Stimulated activated naive CD4-positive, alpha-beta T cell treated with Interleukin-2 at 50 U/mL for 16 hours (primary cell): ENCODE measurements around the gene VSTM2A.
"Not testable (repeated sequence)": the region's sequence is repeated elsewhere in the genome, so short reads cannot be mapped to it uniquely, and the experiment has no call there.

Source experiments
- DNase-seq: peaks from one replicate; lab custom pipeline; 2025; lab: John Stamatoyannopoulos, UW

Gene VSTM2A, protein sequence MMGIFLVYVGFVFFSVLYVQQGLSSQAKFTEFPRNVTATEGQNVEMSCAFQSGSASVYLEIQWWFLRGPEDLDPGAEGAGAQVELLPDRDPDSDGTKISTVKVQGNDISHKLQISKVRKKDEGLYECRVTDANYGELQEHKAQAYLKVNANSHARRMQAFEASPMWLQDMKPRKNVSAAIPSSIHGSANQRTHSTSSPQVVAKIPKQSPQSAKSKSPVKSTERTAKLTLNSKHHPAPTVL

DNA sequence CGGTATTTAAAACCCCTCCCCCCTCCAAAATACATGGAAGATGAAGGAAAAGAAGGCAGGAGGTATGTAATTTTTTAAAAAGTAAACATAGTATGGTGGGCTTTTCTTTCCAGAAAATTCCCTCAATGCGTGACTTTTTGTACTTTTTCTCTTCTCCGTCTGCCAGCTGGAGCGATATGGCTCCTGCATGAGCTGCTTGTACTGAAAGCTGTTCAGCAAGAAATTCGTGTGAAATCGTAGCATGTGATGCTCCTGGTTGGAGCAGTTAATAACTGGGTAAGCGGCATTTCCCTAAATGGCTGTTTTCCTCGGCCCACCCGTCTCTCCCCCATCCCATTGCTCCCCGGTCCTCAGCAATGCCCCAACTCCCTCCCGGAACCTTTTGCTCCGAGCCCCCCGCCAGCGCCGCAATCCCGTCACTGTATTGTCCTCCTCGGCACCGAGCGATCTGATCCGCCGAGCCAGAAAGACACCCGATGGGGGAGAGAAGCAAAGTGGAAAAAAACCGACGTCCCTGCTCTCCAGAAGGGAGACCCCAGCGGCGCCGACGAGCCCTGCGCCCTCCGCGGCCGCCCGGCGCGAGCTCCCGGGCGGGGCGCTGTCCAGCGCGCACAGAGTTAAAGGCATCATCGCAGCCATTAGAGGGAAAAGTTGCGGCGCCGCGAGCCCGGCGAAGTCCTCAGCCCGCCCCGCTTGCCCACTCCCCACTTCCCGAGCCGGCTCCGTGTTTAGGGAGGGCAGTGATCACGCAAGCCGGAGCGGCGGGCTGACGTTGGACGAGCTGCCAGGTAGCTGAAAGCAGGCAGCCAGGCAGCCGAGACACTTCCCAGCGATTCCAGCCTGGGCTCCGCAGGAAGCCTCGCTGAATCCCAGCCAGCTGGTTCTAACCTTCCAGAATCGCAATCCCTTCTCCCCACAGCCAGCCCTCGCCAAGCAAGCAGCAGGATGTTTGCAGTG lies at the start of gene VSTM2A:
VSTM2A (plus strand) TSS at position 707 of the 957 bp plus-strand sequence. CDS start 356 bp downstream, outside the sequence.
- DNase-seq = no peak

DNA sequence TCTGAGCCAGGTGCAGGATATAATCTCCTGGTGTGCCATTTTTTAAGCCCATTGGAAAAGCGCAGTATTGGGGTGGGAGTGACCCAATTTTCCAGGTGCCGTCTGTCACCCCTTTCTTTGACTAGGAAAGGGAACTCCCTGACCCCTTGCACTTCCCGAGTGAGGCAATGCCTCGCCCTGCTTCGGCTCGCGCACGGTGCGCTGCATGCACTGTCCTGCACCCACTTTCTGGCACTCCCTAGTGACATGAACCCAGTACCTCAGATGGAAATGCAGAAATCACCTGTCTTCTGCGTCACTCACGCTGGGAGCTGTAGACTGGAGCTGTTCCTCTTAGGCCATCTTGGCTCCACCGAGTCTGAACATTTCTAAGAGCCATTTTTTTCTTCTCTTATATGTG lies 37.6 kb upstream of the VSTM2A start:
- DNase-seq = not testable (repeated sequence)

DNA sequence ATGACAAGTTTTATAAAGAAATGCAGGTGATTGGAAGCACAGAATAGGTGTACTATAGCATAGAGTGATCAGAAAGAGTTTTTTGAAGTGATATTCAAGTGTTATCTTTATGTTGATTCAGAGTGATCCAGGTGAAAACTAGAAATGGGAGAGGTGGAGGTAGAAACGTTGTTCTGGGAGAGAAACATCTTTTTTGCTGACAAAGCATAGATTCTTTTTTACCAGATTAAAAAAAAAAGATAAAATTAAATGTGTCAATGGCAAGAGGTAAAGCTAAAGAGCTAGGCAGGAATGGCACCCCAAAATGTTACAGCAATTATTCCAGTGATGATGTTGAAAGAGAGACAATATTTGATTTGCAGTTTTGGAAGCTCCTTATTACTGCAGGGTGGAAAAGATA lies 12.6 kb upstream of the VSTM2A start:
- DNase-seq = no peak

DNA sequence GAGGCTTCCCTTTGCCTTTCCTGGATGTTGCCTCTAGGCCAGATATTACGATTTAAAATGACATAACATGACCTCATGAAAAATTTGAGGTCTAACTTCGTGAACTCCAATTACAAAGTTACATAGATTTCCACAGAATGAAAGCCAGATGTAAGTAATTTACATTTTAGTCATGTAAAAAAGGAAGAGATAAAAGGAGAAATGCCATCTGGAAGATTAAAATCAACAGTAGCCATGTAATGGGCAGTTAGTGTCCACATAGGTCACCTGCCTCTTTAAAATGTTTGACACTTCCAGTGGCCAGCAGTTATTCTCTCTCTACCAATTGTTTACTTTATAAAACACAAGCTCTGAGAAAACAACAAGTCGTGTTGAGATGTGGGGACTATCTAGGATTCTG lies 4.1 kb upstream of the VSTM2A start:
- no peak for DNase-seq

DNA sequence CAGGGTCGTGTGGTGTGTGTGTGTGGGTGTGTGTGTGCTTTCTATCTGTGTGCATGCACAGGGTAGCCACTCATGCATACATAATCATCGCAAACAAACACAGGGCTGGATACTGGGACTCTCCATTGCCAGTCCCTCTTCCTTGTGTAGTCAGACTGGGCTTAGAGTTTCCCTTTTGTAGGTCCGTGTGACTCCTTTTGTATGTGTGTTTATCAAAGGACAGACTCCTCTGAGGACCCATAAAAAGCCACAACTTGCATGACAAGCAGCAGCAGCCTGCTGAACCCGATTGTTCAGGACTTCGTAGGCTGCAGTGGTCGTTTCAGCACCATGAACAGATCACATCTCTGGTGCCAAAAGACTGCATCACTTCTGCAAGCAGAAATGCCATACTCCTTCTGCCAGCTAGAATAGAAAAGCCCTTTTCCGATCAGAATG lies 895 bp downstream of the VSTM2A start:
- DNase-seq = no peak

DNA sequence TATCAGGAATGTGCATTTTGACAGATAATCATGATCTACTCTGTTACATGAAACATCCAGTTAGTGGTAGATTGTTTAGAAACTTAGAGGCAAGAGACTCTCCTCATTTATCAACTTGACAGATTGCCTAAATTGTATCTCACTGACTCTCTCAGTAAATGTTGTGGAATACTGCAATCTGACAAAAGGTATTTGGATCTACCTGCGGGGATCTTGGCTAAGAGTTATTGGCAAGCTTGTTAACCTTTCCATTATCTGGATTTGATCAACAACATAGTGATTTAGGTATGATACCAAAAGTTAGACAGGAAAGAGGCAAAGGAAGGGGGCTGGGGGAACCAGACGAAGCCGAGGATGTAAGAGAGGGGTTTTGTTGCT lies 2.0 kb downstream of the VSTM2A start:
- DNase-seq = no peak

DNA sequence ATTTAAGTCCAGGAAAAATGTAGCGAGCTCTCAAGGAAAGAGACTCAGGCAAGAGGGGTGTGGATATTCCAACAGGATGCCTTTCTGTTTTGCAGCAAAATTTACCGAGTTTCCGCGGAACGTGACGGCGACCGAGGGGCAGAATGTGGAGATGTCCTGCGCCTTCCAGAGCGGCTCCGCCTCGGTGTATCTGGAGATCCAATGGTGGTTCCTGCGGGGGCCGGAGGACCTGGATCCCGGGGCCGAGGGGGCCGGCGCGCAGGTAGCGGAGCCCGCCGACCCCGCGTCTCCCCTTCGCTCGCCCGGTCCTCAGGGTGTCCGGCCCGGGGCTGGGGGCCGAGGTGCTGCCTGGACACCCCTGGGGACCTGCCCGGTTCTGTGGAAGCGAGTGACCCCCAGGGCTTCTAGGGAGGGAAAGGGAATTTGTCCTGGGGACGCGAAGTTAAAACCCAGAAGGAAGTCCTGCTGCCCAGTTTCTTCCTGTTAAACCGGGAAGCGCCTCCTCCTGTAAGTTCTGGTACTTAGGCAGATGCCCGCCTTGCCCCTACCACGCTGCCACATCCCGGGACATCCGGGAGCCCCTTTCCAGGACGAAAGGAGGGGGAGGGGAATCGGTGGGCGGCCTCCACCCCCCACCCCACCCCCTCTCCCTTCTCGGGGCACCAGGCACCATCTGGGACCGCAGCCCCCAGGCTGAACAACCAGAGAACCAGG lies 2.5 kb downstream of the VSTM2A start:
- no peak for DNase-seq

DNA sequence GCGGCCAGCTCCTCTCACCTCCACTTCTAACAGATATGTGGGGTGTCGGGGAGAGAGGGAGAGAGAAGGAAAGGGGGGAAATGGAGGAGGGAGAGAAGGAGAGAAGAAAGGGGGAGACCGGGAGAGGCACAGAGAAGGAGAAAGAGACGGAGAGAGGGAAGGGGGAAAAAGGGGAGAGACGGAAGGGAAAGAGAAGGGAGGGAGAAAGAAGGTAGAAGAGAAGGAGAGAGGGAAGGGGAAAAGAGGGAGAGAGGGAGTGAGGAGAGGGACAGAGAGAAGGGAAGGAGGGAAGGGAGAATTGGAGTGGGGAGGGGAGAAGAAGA lies 3.0 kb downstream of the VSTM2A start:
- no peak for DNase-seq

DNA sequence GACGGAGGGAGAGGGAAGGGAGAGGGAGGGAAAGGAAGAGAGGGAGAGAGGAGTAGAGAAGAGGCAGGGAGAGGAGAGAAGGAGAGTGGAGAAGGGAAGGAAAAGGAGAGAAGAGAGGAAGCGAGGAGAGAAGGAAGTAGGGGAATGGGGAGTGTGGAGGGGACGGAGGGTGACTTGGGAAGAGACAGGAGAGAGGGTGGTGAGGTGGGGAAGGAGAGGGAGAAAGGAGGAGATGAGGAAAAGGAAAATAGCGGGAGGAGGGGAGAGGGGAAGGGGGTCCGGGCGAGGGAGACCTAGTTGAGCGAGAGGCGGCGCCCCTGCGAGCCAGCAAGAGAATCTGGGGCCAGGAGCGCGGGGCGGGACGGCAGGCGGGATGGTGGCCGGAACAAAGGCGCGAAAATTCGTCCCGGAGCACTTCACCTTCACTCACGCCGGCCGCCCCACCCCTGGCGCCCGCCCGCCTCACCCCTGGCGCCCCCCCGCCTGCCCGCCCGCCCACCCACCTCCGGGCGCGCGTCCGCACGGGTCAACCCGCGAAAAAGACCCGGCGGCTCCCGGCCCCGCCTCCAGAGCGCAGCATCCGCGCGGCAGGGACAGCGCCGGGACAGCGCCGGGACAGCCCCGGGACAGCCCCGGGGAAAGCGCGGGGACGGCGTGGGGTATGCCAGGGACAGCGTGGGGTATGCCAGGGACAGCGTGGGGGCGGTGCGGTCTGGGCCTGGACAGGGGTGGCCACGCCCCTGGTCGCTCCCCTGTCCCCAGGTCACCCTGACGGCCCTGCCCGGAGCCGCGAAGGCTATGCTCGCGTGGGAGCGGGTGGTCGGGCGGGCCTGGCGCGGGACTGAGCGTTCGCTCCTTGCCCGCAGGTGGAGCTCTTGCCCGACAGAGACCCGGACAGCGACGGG lies 4.2 kb downstream of the VSTM2A start:
- DNase-seq = no peak

DNA sequence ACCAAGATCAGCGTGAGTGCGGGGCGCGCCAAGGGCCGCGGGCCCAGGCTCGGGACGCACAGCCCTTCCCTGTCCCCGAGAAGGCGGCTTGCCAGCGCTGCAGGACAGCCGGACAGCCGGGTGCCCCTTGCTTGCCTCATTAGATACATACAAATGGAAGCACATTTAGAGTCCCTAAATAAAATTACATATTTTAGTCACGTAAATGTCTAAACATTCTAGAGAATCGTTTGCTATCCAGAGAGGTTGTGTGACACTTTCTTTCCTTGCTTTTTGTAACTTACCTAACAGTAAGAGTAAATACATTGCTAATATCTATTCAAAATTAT lies 4.8 kb downstream of the VSTM2A start:
- DNase-seq = no peak

DNA sequence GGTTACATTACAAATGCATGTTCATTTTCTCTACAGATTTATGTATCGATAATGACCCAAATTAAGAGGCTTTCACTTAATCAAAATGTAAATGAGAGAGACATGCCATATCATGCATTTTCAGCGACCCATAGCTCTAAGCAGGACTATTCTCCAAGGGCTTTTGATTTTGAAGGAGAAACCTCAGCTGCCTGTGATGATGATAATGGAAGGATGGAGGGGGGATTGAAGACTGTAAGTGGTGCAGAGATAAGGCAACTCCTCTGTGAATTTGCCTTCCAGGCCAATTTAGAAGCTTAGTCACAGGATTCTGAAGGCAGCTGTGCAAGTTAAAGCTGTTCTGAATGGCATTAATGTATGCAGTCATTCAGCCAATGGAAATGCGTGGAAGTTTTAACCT lies 8.3 kb downstream of the VSTM2A start:
- DNase-seq = no peak

DNA sequence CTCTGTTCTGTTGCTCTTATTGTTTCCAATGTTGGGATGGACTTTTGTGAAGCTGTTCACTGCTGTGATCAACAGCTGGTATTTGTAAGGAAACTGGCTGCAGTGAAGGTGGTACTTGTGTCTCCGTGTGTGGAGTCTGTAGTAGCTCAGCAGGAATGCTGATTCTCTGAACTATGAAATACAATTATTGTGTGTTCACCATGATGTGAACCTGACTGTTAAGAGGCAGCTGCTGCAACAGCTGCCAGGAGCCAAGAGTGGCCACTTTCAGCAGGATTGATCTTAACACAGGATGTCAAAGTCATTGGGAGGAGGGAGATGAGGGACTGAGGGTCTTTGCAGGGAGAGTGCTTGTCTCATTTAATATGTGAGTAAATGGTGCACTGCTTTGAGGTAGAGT lies 13.9 kb downstream of the VSTM2A start:
- DNase-seq = no peak

DNA sequence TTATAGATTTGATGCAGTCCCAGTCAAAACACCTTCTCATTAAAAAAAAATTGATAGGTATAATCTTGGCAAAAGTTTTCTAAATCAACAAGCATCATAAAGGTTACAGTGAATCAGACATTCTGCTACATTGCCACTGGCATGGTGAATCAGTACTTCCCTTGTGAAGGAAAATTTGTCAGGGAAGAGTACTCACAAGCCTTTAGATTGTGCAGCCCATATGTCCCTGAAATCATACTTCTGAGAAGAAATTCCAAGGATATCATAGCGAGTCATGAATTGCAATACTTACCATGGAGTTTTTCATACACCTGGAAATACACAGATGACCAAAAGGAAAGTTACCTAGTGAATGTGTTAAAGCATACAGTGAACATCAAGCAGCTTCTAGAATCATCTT lies 17.2 kb downstream of the VSTM2A start:
- DNase-seq = no peak

DNA sequence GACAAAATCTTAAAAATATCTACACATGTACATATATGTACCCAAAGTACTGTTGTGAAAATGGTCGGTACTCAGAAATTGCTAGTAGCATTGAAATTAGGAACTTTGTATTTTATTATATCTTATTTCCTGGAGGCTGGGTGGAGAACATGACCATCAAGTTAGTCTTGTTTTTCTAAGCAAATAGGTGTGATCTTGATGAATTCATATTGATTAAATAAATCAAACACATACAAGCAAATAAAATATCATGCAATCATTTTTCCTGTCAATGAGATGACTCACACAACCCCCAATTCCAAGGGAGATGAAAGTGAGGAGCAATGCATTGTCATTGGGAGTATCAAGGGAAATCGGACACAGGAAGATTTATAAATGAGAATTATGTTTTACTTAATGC lies 18.0 kb downstream of the VSTM2A start:
- no peak for DNase-seq

DNA sequence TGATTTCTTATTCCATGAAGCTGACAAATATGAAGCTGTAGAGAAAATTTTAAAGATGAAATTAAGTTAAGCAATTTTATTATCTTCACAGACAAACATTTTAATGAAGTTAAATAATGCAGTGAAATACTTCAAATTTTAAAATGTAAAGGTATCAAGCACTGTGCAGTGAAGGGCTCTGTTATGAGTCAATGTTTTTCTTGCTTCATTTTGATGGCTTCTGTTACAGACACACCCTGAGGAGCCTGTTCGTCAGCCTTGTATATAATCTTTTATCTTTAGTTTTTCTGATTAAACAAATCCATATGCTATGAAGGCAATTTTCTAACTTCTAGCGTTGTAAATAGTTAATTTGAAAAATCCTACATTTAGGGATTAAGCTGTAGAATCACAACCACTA lies 18.5 kb downstream of the VSTM2A start:
- DNase-seq = no peak

DNA sequence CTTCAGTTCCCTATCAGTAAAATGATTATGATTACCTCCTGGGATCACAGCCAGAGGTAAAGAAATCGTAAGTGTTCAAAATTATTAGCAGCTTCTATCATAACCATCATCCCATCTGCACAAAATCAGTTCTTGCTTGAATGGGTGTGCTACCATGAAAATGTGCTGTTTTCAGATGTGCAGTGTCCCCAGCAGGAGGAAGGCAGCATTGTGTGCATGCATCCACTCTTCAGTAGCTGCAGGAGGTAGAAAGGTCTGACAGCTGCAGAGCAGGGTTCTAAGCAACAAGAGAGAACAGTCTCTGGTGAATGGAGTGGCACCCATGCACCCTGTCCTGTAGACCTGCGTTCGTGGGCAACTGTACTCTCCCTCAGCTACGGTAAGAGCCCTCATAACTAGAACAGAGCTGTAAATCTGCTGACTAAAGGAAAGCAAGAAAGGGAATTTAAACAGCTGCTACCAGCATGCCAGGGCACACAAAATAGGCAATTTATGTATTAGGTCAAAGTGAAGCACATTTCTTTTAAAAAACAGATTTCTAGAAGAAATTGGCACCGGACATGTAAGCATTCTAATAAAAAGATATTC lies 21.2 kb downstream of the VSTM2A start:
- DNase-seq = no peak

DNA sequence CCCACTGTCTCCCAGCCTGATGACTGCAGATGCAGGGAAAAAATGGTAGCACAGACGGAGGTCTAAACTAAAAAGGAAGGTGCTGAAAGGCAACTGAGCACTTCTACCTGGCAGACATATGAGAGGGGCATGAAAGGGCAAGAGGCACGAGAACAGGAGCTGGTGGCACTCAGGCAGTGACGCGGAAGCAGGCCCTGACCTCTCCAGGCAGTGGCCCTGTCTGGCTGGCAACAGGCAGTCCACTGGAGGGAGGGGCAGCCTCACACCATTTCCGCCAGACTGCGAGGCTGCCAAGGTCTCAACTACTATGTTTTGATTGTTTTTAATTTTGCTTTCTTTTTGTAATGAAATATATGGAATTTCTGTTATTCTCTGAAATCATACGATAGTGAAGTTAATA lies 23.3 kb downstream of the VSTM2A start:
- DNase-seq = no peak

DNA sequence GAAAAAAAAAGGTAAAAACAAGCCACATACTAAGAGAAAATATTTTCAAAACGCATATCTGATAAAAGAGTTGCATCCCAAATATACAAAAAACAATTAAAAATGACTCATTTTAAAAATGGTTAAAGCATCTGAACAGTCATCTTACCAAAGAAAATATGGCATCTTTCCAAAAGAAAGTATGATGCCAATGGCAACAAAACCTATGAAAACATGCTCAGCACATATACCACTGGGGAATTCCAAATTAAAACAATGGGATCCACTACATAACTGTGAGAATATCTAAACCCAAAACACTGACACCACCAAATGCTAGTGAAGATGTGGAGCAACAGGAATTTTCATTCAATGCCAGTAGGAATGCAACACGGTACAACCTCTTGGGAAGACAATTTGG lies 39.3 kb downstream of the VSTM2A start:
- DNase-seq = no peak

DNA sequence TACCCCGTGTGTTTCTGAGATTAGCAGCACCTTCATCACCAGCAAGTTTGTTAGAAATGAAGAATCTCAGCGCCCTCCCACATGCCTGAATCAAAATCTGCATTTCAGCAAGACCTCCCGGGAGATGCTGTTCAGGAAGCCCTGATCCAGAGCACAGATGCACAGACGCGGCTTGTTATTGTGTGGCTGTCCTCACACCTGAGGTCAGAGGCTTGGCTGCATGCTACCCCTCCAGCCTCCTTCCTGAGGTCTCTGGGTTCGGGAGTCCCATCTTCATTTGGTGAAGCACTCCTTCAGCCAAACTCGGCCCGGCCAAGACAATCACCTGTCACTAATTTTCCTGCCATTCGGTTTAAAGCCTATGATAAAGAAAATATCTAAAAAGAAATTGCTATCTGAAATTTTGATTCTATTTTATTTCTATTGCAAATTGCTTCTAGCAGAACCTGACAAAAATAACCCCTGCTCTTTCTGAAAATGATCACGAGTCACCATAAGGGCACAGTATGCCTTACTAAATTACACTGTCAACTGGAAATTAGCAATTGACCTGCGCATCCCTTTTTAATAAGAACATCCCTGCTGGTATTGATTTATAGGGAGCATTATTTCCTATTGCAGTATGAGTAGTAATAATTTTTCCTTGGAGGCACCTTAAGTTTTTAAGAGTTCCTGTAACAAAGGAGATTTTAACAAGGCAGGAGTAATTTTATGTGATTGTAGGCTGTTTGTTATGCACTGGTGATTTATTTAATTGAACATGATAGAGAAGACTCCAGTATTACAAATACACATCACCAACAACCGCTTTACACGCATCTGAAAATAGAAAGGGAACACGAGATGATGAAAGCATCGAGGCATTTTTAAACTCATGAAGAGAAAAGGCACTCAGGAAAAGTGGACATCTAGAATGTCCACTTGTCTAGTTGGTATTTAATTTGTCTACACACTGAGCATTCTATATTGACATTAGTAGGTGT lies 49.5 kb downstream of the VSTM2A start:
- no peak for DNase-seq

DNA sequence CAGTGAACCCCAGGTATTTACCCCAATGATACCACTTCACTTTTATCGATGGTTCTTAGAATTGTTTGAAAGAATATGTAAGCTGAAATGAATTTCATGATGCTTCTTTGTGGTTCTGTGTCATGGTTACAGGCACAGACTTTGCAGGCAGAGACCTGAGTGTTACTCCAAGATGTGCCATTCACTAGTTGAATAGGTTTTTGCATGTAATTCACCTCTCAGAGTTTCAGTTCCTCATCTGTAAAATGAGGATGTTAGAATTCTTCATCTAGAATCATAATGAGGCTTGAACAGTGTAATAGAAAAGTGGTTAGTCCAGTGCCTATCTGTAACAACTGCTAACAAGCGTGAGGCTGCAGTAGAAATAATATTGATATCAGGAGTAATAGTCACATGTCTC lies 54.6 kb downstream of the VSTM2A start:
- no peak for DNase-seq
